ENCODE measurements around the gene ARID1A.

Gene ARID1A

GRCh38 chr1:26690157-26690556 lies 5.7 kb upstream of the ARID1A start:
- no peak for TF ChIP-seq EGR1 (IDR thresholded peaks at IDR 0.05)
- no peak for TF ChIP-seq TAF1 (IDR thresholded peaks at IDR 0.05; ENCODE audit: low read depth)
- no peak for TF ChIP-seq MAX (IDR thresholded peaks at IDR 0.05)
- no peak for TF ChIP-seq USF1 (IDR thresholded peaks at IDR 0.05)
- TF ChIP-seq EP300 (IDR thresholded peaks at IDR 0.05; ENCODE audit: borderline replicate concordance) = no peak
- TF ChIP-seq CREB1 (IDR thresholded peaks at IDR 0.05; ENCODE audit: low read depth) = no peak

DNA sequence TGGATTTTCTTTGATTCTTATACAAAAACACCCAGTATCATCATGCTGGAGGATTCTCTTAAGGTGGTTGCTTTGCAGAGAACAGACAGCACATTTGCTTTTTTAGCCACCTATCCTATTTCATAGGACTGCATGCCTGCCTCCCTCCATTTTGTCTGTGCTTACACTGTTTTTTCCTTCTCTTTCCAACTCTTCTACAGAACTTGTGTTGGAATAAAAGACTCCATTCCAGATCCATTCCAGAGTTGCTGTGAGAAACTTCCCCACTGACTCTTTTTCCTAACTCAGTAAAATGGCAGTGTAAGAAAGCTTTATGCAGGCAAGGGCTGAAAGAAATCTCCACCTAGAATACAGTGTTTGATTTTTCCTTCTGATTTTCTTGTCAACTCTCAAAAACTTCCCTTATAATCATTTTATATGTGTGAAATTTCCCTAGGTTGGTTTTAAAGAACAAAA lies 5.2 kb upstream of the ARID1A start:
- no peak for TF ChIP-seq EGR1 (IDR thresholded peaks at IDR 0.05)
- TF ChIP-seq REST (IDR thresholded peaks at IDR 0.05; ENCODE audit: low read depth) = no peak
- no peak for TF ChIP-seq USF1 (IDR thresholded peaks at IDR 0.05)
- no peak for TF ChIP-seq TAF1 (IDR thresholded peaks at IDR 0.05; ENCODE audit: low read depth)
- no peak for TF ChIP-seq TCF12 (IDR thresholded peaks at IDR 0.05; ENCODE audit: low read depth)
- TF ChIP-seq CREB1 (IDR thresholded peaks at IDR 0.05; ENCODE audit: low read depth) = no peak
- no peak for TF ChIP-seq ZBTB7A (IDR thresholded peaks at IDR 0.05; ENCODE audit: low read depth)
- TF ChIP-seq CEBPB (IDR thresholded peaks at IDR 0.05) = no peak
- TF ChIP-seq TEAD4 (IDR thresholded peaks at IDR 0.05) = no peak
- no peak for TF ChIP-seq YY1 (IDR thresholded peaks at IDR 0.05; ENCODE audit: low read depth)
- TF ChIP-seq MAX (IDR thresholded peaks at IDR 0.05) = no peak
- TF ChIP-seq NFIC (IDR thresholded peaks at IDR 0.05) = no peak

- TF ChIP-seq EP300 (IDR thresholded peaks at IDR 0.05; ENCODE audit: borderline replicate concordance) (no peak; the same call in 1 of the 2 replicates), TEAD4 (IDR thresholded peaks at IDR 0.05) (peak; percentile 62), TAF1 (IDR thresholded peaks at IDR 0.05; ENCODE audit: low read depth) (peak; percentile 71), USF1 (IDR thresholded peaks at IDR 0.05) (peak; percentile 43; the same call in 1 of the 2 replicates), ZBTB7A (IDR thresholded peaks at IDR 0.05; ENCODE audit: low read depth) (no peak), TCF12 (IDR thresholded peaks at IDR 0.05; ENCODE audit: low read depth) (peak; percentile 35; the same call in 1 of the 2 replicates), FOXM1 (IDR thresholded peaks at IDR 0.05; ENCODE audit: borderline replicate concordance, low read depth) (peak; percentile 32; the same call in 1 of the 2 replicates), MAX (IDR thresholded peaks at IDR 0.05) (no peak; the same call in none of the 2 replicates), EGR1 (IDR thresholded peaks at IDR 0.05) (no peak), RAD21 (IDR thresholded peaks at IDR 0.05; ENCODE audit: low read depth) (no peak)
Observed at GRCh38 chr1:26692211-26692792, 3.5 kb upstream of the ARID1A start.

DNA sequence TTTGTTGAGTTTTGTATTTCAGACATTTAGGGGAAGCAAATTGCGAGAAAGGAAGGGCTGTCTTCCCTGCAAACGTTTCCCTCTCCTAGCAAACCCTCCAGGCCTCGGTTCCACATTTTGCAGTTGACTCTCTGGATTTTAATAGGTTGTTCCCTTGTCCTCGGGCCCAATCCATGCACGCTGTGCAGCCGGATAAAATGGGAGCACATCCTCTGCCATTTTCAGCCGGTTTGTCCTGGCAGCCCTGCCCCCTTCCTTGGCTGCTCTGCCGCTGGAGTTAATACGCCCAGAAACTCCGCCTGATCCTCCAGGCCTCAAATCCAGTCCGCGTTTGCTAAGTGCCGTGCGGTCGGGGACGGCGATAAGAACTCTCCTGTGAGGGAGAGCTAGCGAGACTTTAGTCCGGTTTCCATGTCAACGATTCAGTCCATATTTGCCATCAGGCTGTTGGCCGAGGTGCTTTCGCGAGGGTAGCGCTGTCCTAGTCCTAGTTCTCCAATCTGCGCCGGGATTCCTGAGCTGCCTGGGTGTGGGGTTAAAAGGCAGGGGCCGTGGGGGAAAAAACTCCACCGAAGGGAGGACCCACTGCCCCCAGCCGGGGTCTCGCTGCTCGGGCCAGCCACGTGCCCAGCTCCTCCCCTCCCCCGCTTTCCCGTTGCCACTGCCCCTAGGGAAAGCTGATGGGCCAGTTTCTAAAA lies 2.9 kb upstream of the ARID1A start:
- TF ChIP-seq TCF12 (IDR thresholded peaks at IDR 0.05; ENCODE audit: low read depth) (peak; percentile 10; the same call in 1 of the 2 replicates), EGR1 (IDR thresholded peaks at IDR 0.05) (no peak), RAD21 (IDR thresholded peaks at IDR 0.05; ENCODE audit: low read depth) (no peak), TEAD4 (IDR thresholded peaks at IDR 0.05) (peak; percentile 50), CREB1 (IDR thresholded peaks at IDR 0.05; ENCODE audit: low read depth) (no peak), NFIC (IDR thresholded peaks at IDR 0.05) (peak; percentile 52; the same call in 1 of the 2 replicates), ZBTB7A (IDR thresholded peaks at IDR 0.05; ENCODE audit: low read depth) (peak; percentile 89; the same call in 1 of the 2 replicates), CEBPB (IDR thresholded peaks at IDR 0.05) (no peak; the same call in 1 of the 2 replicates), TAF1 (IDR thresholded peaks at IDR 0.05; ENCODE audit: low read depth) (no peak; the same call in none of the 2 replicates), FOXM1 (IDR thresholded peaks at IDR 0.05; ENCODE audit: borderline replicate concordance, low read depth) (no peak), YY1 (IDR thresholded peaks at IDR 0.05; ENCODE audit: low read depth) (peak; percentile 87), REST (IDR thresholded peaks at IDR 0.05; ENCODE audit: low read depth) (no peak), USF1 (IDR thresholded peaks at IDR 0.05) (peak; percentile 74), EP300 (IDR thresholded peaks at IDR 0.05; ENCODE audit: borderline replicate concordance) (peak; percentile 33; the same call in 1 of the 2 replicates), MAX (IDR thresholded peaks at IDR 0.05) (peak; percentile 95)

All from Ishikawa (cell line).